ENCODE results near the gene ERC2.
A peak's percentile ranks its signal among the peaks of the same experiment; 100 is the strongest.
"Not testable (repeated sequence)": the region's sequence is repeated elsewhere in the genome, so short reads cannot be mapped to it uniquely, and the experiment has no call there.

The ERC2 gene

GRCh38 chr3:56309465-56309864 lies 158.8 kb downstream of the ERC2 start:
- DNase-seq (ENCODE audit: low read depth) = no peak

GRCh38 chr3:56308471-56308870 lies 159.8 kb downstream of the ERC2 start:
- no peak for DNase-seq (ENCODE audit: low read depth)

- no peak for DNase-seq (ENCODE audit: low read depth)
Observed at GRCh38 chr3:56304069-56304468, 164.2 kb downstream of the ERC2 start.

DNA sequence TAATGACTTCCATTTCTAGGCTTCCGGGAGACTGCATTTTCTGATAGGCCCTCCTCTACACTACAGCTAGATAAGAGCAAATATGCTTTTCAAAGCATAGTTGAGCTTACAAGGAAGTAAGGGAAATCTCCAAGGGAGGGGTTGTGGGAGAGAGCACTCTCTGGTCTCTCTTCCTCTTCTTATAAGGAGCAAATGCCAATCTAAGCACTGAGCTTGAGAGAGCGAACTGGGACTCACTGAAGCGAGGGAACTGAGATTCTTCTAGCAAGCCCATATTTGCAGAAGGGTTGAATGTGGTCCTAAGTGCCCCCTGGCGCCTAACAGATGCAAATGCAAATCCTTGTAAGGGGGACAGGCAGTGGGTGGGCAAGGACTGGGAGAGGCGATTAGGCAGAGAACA lies 164.8 kb downstream of the ERC2 start:
- peak; percentile 86 for DNase-seq (ENCODE audit: low read depth)

- no peak for DNase-seq (ENCODE audit: low read depth)
Observed at GRCh38 chr3:56302417-56302816, 165.8 kb downstream of the ERC2 start.

- DNase-seq (ENCODE audit: low read depth) = no peak
Observed at GRCh38 chr3:56297281-56297840, 170.9 kb downstream of the ERC2 start.

DNA sequence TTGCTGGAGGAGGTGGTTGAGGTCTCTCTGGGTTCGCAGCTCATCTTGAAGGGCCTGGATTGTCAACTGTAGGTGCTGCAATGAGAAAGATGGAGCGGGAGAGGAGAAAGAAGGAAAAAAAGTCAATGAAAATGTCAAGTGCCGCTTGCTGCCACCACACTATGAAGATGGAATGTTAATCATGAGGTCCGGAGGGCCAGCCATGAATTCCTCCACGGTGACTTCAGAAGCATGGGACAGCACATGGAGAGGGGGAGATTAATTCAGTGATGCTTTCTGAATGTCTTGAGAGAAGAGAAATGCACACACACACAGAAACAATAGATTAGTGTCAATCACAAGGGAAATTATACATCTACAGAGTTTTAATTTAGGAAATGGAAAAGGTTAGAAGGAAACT lies 171.9 kb downstream of the ERC2 start:
- no peak for DNase-seq (ENCODE audit: low read depth)

DNA sequence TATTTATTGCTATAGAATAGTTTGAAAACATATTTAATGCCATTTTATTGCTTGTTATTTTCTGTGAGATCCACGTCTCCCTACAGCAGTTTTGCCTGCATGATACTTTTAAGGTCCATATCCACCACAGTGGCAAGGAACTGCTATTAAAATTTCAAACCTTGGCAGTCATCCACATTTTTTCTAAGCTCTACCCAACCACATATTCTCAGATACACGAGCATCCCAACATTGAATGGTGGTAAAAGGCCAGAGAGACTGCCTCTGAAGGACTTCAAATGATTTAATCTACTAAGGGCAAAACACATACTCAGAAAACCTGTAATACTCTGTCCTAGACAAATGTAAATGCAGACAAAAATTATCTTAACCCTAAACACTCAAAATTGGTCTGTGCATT lies 173.1 kb downstream of the ERC2 start:
- no peak for DNase-seq (ENCODE audit: low read depth)

- no peak for DNase-seq (ENCODE audit: low read depth)
Observed at GRCh38 chr3:56294286-56294685, 174.0 kb downstream of the ERC2 start.

GRCh38 chr3:56291953-56292352 lies 176.3 kb downstream of the ERC2 start:
- DNase-seq (ENCODE audit: low read depth) = no peak

DNA sequence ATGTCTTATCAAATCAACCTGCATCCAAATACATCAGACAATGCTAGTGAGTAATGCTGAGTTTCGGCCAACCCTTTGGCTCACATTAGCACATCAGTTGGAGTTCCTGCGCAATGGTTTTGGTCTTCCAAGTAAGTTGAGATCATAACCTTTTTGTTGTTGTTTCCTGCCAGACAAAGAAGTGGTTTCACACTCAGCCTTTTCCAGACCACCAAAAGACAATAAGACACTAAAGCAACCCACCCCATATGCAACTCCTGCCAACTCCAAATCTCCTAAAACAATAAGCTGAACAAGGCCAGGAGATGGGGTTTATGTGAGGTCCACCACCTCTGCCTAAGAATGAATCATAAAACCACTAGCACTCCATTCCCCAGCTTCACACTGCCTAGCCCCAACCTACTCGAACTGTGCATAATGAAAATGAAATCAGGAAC lies 177.0 kb downstream of the ERC2 start:
- no peak for DNase-seq (ENCODE audit: low read depth)

- DNase-seq (ENCODE audit: low read depth) = no peak
Observed at GRCh38 chr3:56290374-56290773, 177.9 kb downstream of the ERC2 start.

DNA sequence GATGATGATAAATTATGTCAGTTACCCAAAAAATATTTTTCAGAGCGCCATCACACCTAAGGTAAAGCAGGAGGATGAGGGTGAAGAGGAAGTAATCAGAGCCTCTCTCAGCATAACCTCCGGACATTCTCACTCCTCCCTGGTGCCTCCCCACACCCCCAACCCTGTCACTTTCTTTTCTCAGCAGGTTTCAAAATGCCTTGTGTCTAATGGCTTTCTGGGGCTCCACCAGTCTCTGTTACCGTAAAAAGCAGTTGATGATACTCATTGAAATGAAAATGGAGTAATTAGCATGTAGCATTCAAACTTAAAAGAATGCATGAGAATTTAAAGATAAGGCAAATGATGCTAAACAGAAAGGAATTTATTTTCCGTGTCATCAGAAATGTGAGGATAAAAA lies 180.0 kb downstream of the ERC2 start:
- DNase-seq (ENCODE audit: low read depth) = no peak

- DNase-seq (ENCODE audit: low read depth) = no peak
Observed at GRCh38 chr3:56282341-56282740, 185.9 kb downstream of the ERC2 start.

DNA sequence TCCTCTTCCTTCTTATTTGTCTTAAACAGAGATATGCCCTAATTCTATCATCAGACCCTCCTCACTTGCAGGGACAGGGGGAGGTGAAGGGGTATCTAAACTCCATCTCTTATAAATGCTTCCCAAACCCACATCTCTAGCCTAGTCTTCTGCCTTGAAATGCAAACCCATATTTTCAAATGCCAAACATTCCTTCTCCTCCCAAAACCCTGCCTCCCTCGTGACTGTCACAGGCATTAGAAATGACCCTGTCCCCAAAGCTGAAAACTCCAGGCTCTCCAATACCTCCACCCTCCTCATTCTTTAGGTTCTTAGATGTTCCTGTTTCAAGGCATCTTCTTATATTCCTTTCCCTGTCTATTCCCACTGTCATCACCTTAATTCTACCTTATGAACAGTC lies 191.0 kb downstream of the ERC2 start:
- no peak for DNase-seq (ENCODE audit: low read depth)

DNA sequence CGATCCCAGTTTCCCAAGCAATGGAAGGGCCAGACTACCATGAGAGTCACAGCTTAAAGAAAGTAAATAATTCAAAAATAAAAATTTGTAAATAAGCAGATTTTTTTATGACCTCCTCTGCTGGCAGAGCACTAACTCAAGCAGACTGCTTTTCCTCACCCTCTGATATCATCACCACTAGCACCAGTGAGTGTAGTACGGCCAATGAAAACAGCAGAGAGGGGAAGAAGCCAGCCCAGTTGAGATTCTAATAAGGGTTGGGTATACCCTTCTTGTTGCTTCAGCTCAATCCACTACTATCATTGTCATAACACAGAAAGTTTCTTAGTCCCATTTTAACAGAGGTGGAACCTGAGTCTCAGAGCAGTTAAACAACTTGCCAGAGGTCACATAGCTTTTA lies 193.1 kb downstream of the ERC2 start:
- DNase-seq (ENCODE audit: low read depth) = no peak

GRCh38 chr3:56269755-56270535 lies 198.3 kb downstream of the ERC2 start:
- DNase-seq (ENCODE audit: low read depth) = no peak

DNA sequence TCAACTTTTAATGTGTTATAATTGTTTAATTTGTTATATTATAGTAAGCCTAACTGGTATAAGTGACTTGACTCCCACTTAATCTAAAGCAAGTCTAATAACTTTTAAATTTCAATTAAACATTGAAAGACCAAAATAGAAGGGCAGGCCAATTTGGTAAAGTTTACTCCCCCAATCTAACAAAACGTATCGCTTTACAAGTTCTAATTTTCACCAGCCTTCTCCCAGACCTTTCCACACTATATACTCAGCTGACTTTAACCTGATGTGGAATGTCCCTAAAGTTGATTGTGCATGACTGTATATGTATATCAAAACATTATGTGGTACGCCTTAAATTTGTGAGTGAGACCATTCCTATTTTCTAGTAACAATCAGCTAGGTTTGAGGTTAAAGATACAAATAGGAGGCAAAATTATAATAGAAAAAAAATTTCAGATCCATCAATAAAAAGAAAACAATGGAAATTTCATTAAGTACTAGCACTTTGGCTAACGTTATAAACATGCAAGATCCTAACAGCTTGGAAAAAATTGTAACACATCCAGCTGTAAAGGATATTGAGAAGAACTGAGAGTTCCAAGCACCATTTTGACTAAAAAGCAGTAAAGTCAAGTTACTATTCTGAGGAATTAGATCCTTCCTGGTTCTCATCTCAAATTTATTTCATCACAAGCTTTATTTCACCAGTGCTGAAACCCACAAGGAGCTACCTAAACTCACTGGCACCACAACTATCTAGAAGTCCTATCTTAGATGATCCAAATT lies 199.5 kb downstream of the ERC2 start:
- no peak for DNase-seq (ENCODE audit: low read depth)

GRCh38 chr3:56261852-56262251 lies 206.4 kb downstream of the ERC2 start:
- DNase-seq (ENCODE audit: low read depth) = not testable (repeated sequence)

DNA sequence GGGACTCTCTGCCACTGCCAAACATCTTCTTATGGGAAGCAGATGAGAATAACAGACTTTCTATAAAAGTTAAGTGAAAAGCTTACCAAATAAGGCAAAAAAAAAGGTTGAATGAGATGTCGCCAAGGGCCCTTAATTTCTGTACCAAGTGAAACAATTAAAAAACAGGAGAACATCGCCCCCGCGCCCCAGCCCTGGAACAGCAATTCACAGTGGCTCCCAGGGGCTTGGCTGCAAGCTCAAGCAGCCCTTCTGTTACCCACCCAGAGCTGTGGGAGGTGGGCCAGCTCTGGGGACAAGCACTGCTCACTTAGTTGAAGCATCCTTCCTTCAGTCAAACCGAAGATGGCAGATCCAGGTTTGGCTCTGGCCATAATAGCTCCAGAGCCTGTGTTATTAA lies 208.0 kb downstream of the ERC2 start:
- no peak for DNase-seq (ENCODE audit: low read depth)

GRCh38 chr3:56257826-56258225 lies 210.4 kb downstream of the ERC2 start:
- no peak for DNase-seq (ENCODE audit: low read depth)

DNA sequence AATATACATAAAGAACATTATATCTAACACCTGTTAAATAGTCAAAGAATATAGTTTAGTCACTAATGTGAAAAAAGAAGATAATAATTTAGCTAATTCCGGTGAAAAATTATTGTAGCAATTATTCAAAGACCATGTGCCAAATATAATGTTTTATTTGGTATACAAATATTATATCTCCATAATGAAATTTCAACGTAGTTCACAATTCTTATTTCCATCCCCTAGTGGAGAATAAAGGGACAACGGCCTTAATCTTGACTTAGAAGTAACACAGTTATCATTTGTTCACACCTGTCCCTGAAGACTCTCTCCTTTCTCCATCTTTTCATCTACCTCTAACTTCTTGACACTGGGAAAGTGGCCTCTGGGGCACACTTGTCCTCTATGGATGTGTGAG lies 213.4 kb downstream of the ERC2 start:
- DNase-seq (ENCODE audit: low read depth) = no peak

DNA sequence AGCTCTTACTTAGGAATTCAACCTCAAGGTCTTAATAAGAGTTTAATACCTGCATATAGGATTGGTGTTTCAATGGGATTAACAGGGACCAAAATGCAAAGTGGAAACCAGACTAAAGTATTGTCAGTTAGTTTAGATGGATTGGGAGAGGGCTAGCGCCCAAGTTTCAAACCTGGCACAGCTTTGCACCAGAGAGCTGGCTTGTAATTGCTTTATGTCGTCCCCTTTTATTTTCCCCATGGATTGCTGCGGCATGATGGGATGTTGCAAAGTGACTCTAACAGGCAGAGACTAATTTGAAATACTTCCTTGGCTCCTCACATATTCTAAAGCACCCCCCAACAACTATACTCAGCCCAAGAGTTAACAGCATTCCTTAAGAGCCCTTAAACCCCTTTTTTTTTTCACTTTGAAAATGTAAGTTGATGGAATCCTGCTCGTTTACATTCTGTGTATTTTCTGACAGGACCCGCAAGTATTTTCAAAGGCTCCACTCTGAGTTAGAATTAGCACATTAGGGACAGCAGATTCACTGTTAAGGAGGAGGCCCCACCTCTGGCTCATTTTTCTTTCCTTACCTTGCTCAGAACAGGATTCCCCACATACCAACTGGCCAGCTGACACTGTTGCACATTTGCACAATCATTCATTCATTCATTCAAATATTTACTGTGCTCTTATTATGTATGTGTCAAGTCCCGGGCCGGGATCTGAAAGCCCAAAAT lies 214.2 kb downstream of the ERC2 start:
- no peak for DNase-seq (ENCODE audit: low read depth)

Data from CMK (cell line).